Measurements from ENCODE around the gene CROT.

The CROT gene

DNA sequence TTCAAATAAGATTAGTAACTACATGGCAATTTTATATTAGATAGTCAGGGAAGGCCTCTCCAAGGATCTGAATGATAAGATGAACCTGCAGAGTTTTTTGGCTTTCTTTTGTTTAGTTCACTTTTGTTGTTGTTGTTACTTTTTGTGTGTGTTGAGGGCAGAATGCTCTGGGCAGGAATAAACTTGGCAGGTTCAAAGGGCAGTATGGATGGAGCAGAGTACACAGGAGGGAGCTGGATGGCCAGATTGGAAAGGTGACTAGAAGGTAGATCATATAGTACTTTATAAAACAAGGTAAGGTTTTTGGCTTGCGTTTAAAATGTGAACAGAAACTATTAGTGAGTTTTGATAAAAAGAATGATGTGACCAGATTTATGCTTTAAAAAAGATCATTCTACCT, 17.9 kb downstream of the CROT start:
- H3K4me2 ChIP-seq (ENCODE audit: low read length): no peak overlapping the region
- no peak for TF ChIP-seq CTCF (IDR thresholded peaks at IDR 0.05; ENCODE audit: low read depth, low read length)
- TF ChIP-seq EZH2phosphoT487 (IDR thresholded peaks at IDR 0.05; ENCODE audit: low read depth): no peak
- H3K36me3 ChIP-seq (replicated peaks; ENCODE audit: low read depth, low read length): peaks cover 5% of the 10 kb centered on the region
- H3K27me3 ChIP-seq (ENCODE audit: low read depth, low read length): no peaks in the 10 kb centered on the region
- no peaks in the 10 kb centered on the region for H4K20me1 ChIP-seq (ENCODE audit: insufficient read depth, low read length)
- no peaks in the 10 kb centered on the region for H3K4me1 ChIP-seq (ENCODE audit: low read length)
- H3K9ac ChIP-seq (ENCODE audit: low read length): no peak overlapping the region
- H2AFZ ChIP-seq (ENCODE audit: low read depth, low read length): no peak overlapping the region
- H3K79me2 ChIP-seq (ENCODE audit: low read length): no peaks in the 10 kb centered on the region
- no peak overlapping the region for H3K27ac ChIP-seq (ENCODE audit: low read length)
- no peak overlapping the region for H3K4me3 ChIP-seq (ENCODE audit: low read length)
- H3K9me3 ChIP-seq (ENCODE audit: insufficient read depth, low read length): no peaks in the 10 kb centered on the region

- Histone ChIP-seq H3K4me3 (ENCODE audit: low read length) (no peak overlapping the region), H3K4me1 (ENCODE audit: low read length) (no peaks in the 10 kb centered on the region), H4K20me1 (ENCODE audit: insufficient read depth, low read length) (no peaks in the 10 kb centered on the region), H3K27me3 (ENCODE audit: low read depth, low read length) (no peaks in the 10 kb centered on the region), H3K27ac (ENCODE audit: low read length) (no peak overlapping the region), H3K4me2 (ENCODE audit: low read length) (no peak overlapping the region), H3K79me2 (ENCODE audit: low read length) (no peaks in the 10 kb centered on the region), H3K36me3 (replicated peaks; ENCODE audit: low read depth, low read length) (peaks cover 5% of the 10 kb centered on the region), H3K9me3 (ENCODE audit: insufficient read depth, low read length) (no peaks in the 10 kb centered on the region), H3K9ac (ENCODE audit: low read length) (no peak overlapping the region), H2AFZ (ENCODE audit: low read depth, low read length) (no peak overlapping the region)
- TF ChIP-seq EZH2phosphoT487 (IDR thresholded peaks at IDR 0.05; ENCODE audit: low read depth) (no peak), CTCF (IDR thresholded peaks at IDR 0.05; ENCODE audit: low read depth, low read length) (no peak)
Observed at GRCh38 chr7:87364246-87364645, 18.8 kb downstream of the CROT start.

GRCh38 chr7:87369216-87369615, 23.8 kb downstream of the CROT start:
- peaks cover 2% of the 10 kb centered on the region; the same call in 1 of the 2 replicates for H3K4me1 ChIP-seq (ENCODE audit: low read length)
- no peak for TF ChIP-seq EZH2phosphoT487 (IDR thresholded peaks at IDR 0.05; ENCODE audit: low read depth)
- TF ChIP-seq CTCF (IDR thresholded peaks at IDR 0.05; ENCODE audit: low read depth, low read length): no peak
- no peaks in the 10 kb centered on the region for H3K9me3 ChIP-seq (ENCODE audit: insufficient read depth, low read length)
- H3K4me3 ChIP-seq (ENCODE audit: low read length): no peak overlapping the region
- H4K20me1 ChIP-seq (ENCODE audit: insufficient read depth, low read length): no peaks in the 10 kb centered on the region
- no peak overlapping the region for H3K9ac ChIP-seq (ENCODE audit: low read length)
- H3K27me3 ChIP-seq (ENCODE audit: low read depth, low read length): no peaks in the 10 kb centered on the region
- H2AFZ ChIP-seq (ENCODE audit: low read depth, low read length): no peak overlapping the region
- no peaks in the 10 kb centered on the region for H3K79me2 ChIP-seq (ENCODE audit: low read length)
- H3K27ac ChIP-seq (ENCODE audit: low read length): no peak overlapping the region
- H3K4me2 ChIP-seq (ENCODE audit: low read length): no peak overlapping the region
- H3K36me3 ChIP-seq (replicated peaks; ENCODE audit: low read depth, low read length): peaks cover 2% of the 10 kb centered on the region

DNA sequence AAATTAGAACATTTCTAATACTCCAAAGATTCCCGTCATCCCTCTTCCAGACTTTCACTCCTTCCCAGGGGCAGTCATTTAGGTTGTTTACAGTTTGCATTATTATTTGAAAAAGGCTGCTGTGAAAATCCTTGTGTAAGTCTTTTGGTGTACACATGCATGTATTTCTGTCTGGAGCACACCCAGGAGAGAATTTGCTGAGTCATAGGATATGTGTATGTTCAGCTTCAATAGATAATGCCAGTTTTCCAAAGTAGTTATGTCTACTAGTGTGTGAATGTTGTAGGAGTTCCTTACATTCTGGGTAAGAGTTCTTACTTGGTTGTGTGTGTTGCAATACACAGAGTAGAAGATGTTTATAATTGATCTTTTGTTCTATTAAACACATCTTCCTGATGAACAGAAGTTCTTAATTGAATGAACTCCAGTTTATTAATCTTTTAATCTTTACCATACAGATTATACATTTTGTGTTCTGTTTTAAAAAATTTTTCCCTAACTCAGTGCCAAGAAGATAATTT, 25.3 kb downstream of the CROT start:
- no peaks in the 10 kb centered on the region for H3K9me3 ChIP-seq (ENCODE audit: insufficient read depth, low read length)
- TF ChIP-seq CTCF (IDR thresholded peaks at IDR 0.05; ENCODE audit: low read depth, low read length) (no peak), EZH2phosphoT487 (IDR thresholded peaks at IDR 0.05; ENCODE audit: low read depth) (no peak)
- H3K79me2 ChIP-seq (ENCODE audit: low read length): no peaks in the 10 kb centered on the region
- no peaks in the 10 kb centered on the region for H3K27me3 ChIP-seq (ENCODE audit: low read depth, low read length)
- no peak overlapping the region for H3K27ac ChIP-seq (ENCODE audit: low read length)
- no peak overlapping the region for H2AFZ ChIP-seq (ENCODE audit: low read depth, low read length)
- no peak overlapping the region for H3K9ac ChIP-seq (ENCODE audit: low read length)
- no peak overlapping the region for H3K4me3 ChIP-seq (ENCODE audit: low read length)
- no peaks in the 10 kb centered on the region for H4K20me1 ChIP-seq (ENCODE audit: insufficient read depth, low read length)
- no peak overlapping the region for H3K4me2 ChIP-seq (ENCODE audit: low read length)
- peaks cover 2% of the 10 kb centered on the region for H3K36me3 ChIP-seq (replicated peaks; ENCODE audit: low read depth, low read length)
- peaks cover 6% of the 10 kb centered on the region; the same call in 1 of the 2 replicates for H3K4me1 ChIP-seq (ENCODE audit: low read length)

All from OCI-LY3 (cell line).